Subcutaneous preadipocyte (primary cell): ENCODE data around the gene MTHFSD. TPM values are rescaled to one million over a fixed set of nuclear protein-coding genes. Genes with fewer than 3 reads are reported as not detected.

Source experiments
- total RNA-seq: library from RNA; depleted of rRNA; stranded (reverse); fragments of >200 nt; gene quantifications from 2 replicates; pipeline ENCODE4 v1.2.3, GENCODE V29; 2012

MTHFSD gene
- 16.5 and 19.9 TPM in 2 replicates for total RNA-seq

DNA sequence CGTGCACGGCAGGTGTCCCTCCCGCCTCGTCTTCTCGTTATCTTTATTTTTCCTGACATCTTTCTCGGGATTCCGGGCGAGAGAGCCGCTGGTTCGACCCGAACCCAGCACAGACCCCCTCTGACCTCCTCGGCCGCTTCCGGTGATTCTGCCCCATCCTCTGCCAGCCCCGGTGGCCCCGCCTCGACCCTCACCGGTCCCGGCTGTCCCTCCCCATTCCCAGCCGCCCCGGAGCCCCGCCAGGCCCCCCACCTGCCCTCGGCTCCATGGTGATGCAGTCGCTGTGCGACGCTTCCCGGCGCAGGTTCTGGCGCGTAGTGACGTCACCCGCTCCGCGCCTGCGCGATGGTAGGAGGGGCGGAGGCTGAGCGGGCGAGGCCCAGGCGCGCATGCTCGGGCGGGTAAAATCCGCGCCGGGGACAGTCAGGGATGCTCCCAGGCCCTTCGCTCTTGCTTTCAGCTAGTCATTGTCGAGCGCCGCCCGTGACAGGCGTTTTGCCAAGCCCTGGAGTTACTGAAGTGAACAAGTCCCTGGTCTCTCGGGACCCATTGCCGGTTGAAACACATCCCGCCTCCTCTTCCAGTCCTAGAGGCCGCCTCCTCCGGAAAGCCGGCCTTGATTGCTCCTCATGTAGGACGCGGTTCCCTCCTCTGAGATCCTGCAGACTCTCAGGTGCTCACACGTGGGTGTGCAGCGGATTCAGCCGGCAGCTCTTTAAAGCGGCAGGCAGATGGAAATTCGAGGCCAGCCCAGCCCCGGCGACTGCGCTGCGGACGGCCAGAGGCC is at the start of gene MTHFSD:
TSS of gene MTHFSD (minus strand) at position 319 of the 787 bp plus-strand sequence. CDS start at position 268, 51 bp downstream.

DNA sequence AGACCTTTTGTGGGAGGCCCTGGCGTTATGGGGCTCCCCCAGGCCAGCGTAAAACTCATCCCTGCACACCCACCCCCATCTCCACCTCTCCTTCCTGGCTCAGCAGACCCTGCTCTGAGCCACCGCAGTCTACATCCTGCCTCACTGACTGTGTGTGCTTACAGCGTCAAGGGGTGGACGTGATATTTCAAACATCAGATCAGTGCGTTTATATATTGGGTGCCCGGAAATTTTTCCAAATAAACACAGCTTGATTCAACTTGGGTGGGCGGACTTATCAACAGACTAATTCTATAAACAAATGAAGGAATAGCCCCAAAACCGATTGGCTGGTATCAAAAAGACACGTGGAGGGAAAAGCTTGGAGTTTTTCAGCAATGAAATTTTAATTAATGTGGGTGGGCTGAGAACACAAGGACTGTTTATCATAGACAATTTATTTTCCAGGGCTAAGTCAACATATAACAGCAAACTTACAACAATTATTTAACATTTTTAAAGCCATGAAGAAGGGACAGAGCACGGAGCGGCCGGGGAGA is 23.1 kb upstream of the MTHFSD start, which contains the start of gene FOXL1:
TSS of gene FOXL1 (plus strand) at position 489 of the 539 bp plus-strand sequence. CDS start 175 bp downstream, outside the sequence.

GRCh38 chr16:86566601-86566965 is 11.5 kb upstream of the MTHFSD start, which contains the start of gene FOXC2:
FOXC2 (plus strand) TSS chr16:86566829; CDS start chr16:86567336, 507 bp downstream.

DNA sequence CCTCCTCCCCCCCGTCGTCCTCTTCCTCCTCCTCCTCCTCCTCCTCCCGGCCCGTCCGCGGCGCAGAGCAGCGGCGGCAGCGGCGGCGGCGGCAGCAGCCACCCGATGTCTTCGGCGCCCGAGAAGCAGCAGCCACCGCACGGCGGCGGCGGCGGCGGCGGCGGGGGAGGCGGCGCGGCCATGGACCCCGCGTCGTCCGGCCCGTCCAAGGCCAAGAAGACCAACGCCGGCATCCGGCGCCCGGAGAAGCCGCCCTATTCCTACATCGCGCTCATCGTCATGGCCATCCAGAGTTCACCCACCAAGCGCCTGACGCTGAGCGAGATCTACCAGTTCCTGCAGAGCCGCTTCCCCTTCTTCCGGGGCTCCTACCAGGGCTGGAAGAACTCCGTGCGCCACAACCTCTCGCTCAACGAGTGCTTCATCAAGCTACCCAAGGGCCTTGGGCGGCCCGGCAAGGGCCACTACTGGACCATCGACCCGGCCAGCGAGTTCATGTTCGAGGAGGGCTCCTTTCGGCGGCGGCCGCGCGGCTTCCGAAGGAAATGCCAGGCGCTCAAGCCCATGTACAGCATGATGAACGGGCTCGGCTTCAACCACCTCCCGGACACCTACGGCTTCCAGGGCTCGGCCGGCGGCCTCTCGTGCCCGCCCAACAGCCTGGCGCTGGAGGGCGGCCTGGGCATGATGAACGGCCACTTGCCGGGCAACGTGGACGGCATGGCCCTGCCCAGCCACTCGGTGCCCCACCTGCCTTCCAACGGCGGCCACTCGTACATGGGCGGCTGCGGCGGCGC is 44.4 kb downstream of the MTHFSD start, which contains the start of gene FOXF1:
TSS of gene FOXF1 (plus strand) at position 63 of the 797 bp plus-strand sequence. CDS start at position 106, 43 bp downstream.

Other genes with a start within 250 kb of the MTHFSD start
- gene FOXF1, start 44.7 kb downstream of the MTHFSD start, total RNA-seq, result under 0.01 and 1.6 TPM in 2 replicates
- gene FOXC2, start 11.6 kb upstream of the MTHFSD start, total RNA-seq, result 1.1 and 4.5 TPM in 2 replicates
- 14.0 and 32.6 TPM in 2 replicates for gene FOXL1, start 23.3 kb upstream of the MTHFSD start, total RNA-seq